Amniotic epithelial cell (primary cell): ENCODE results near the gene GPHB5.
"Not testable (repeated sequence)": the region's sequence is repeated elsewhere in the genome, so short reads cannot be mapped to it uniquely, and the experiment has no call there.

Experiments used
- DNase-seq: peaks from one replicate; pipeline ENCODE4 v3.0.0-alpha.2; 2010; ENCODE audit warnings: low read depth

GPHB5 gene

DNA sequence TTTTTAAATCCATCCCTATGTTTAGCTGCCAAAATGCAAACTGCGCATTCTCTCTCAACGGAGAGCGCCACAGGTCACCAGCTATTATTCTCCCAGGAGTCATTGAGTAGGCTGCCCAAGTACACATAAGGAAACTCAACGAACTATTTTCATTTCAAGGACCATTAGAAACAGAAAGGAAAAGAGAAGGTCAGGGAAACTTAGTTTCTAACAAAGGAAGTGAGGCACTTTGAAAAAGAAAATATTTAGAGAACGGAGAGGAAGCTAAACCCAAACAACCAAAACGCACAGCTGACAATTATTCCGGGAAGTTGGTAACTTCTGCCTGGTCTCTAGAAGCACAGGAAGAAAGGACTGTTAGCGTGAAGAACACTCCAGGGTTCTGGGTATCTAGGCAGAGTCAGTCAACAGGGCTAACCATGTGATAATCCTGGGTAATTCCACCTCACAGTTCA lies 23.5 kb downstream of the GPHB5 start:
- no peak for DNase-seq

DNA sequence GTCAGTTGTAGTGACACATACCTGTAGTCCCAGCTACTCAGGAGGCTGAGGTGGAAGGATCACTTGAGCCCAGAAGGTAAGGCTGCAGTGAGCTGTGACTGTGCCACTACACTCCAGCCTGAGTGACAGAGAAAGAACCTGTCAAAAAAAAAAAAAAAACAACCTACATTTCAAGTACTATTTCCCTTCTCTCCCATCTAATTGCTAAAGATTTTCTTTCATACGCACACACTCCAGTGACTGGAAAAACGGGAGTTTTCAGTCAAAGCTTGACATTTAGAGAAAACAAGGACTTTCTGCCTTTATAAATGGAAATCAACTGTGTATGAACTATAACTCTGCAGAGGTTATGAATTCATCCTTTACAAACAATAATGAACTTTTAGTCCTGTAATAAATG lies 25.9 kb downstream of the GPHB5 start:
- no peak for DNase-seq

DNA sequence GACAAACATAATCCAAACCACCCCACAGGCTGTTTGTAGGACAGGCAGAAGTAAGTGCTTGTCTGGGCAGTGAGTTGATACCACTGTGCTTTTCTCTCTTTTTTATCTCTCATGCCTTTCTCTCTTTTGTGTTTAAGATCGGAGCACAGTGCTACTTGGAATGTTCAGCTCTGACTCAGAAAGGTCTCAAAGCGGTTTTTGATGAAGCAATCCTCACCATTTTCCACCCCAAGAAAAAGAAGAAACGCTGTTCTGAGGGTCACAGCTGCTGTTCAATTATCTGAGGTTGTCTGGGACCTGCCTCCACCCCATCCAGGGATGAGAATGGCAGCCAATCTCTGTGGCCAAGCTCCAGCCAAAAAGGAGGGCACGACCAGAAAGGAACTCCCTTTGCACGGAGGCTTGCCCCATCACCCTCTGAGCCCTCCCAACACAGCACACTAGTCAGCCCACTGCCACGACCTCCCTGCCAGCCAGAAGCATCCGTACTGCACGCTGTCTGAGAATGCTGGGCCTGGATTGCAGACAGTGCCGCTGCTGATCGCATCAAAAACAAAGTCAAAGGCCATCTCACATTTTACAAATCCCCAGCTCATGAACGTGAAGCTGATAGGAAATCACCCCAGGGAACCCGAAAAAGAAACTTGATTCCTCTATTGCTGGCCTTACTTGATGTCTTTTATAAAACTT lies 27.8 kb downstream of the GPHB5 start:
- DNase-seq, result peak; percentile 71

DNA sequence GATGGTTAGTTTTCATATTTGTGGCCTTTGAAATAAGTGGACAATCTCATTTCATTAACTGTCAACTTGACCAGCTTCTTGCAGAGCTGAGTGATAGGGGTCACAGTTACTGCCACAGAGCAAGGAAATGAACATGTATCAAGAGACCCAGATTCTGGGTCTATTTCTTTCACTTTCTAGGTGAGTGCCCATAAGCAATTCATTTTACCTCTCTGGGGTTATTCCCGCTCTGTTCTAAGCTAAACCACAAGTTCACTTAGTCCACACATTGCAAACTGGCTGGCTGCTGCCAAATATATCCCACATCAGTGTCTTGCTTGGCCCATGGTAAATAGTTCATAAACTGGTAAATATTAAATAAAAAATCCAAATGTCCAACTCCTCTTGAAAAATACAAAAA lies 29.9 kb downstream of the GPHB5 start:
- DNase-seq, result no peak

DNA sequence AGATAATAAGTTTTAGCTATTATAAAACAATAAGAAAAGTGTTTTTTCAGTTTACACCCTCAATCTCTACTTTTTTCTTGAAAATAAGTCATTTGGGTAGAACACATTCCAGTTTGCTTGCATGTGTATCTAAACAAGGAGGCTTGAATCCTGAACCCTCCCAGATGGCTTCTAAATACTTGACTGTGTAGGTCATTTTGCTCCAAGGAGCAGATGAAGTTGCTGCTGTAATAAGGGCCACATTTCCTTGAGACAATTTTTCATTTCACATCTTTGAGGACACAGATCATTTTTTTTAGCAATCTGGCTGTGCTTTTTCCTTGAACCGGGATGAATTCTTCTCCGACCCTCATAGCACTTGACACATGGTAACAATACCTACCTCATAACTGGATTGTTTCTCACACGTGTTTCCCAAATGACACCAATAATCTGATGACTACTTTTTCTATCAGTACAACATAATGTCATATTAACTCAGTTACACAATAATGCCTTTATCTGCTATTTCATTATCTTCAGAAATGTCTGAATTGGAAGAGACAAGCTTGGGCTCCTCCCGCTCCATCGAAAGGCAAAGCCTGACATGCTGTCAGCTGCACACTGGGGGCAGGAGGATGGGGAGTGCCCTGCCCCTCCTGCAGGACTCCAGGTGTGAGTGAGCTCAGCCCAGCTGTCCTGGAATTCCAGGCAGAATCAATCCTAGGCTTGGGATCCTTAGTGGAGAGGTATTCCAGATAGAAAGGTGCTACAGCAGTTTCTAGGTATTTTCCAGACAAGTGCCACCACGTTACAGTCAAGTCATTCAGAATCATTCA lies 30.9 kb downstream of the GPHB5 start:
- peak; percentile 18 for DNase-seq

DNA sequence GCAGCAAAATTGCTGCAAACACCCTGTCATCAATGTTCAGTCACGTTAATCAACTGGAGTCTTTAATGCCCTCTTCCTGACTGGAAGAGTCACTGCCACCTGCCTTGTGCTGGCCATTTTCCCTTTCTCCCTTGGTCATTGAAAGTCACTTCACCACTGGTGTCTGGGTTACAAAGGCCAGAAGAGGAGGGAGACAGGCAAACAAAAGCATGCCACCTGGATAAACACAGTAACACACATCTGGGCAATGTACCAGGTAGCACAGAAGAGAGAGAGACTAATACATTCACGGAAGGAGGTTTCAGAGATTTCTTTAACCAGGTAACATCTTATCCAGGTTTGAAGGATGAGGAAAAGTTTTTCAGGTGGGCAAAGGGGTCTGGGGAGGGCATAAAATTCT lies 32.7 kb downstream of the GPHB5 start:
- no peak for DNase-seq

DNA sequence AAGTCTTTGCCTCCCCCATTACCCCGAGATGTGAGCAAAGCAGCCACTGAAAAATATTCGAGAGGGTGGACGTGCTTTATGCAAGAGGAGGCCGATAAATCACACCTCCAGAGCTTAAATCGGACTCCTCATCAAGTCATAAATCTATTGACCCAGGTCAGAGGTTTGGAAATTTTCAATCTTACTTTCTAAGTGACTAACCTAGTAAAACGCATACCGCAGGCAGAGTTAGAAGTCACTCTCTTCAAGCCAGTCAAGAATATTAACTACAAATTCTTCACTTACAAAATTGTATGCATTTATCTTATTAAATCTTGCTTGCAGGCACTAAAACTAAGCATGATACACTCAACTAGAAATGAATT lies 34.9 kb downstream of the GPHB5 start:
- peak; percentile 18 for DNase-seq

DNA sequence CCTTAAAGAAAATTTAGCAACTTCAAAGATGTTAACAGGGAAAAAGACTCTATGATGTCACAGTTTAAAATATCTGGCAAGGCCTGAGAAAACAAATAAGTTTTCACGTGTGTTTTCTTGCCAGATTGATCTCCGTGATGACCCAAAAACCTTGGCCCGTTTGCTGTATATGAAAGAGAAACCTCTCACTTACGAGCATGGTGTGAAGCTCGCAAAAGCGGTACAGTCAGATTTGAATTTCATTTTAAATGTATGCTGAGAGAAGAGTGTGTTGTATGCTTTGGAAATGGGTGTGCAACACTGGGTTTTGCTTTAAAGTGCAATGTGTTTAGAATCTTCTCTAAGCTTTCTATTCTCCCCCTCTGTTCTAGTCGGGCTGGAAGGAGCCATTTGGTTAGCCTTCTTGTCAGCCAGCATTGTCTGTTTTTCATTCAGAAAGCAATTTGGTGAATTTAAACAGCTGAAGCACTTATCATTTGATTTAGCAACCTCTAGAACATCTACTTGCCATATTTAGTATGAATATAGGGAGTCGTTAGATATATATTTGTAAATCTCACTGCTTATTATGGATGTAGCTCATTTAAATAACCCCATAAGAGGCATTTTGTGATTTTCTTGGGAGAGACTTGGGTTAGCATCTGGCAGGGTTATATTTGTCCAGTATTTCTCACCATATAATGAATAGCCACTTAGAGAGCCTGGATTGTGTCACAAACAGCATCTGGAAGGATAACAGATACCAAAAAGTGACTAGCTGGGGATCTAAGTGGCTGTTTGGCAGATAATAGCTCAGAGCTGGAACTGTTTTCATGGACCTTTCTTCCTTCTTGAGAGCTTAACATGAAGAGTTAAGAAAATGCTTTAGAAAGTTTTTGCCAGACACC lies 35.5 kb downstream of the GPHB5 start:
- no peak for DNase-seq

DNA sequence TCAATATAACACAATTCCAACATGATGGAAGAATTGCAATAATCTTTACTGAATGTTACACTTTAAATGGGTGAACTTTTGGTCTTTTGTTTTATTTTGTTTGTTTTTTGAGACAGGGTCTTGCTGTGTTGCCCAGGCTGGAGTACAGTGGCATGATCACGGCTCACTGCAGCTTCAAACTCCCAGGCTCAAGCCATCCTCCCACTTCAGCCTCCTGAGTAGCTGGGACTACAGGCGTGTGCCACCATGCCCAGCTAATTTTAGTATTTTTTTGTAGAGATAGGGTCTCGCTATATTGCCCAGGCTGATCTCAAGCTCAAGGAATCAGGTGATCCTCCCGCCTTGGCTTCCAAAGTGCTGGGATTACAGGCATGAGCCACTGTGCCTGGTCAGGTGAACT lies 38.8 kb downstream of the GPHB5 start:
- DNase-seq, result not testable (repeated sequence)

DNA sequence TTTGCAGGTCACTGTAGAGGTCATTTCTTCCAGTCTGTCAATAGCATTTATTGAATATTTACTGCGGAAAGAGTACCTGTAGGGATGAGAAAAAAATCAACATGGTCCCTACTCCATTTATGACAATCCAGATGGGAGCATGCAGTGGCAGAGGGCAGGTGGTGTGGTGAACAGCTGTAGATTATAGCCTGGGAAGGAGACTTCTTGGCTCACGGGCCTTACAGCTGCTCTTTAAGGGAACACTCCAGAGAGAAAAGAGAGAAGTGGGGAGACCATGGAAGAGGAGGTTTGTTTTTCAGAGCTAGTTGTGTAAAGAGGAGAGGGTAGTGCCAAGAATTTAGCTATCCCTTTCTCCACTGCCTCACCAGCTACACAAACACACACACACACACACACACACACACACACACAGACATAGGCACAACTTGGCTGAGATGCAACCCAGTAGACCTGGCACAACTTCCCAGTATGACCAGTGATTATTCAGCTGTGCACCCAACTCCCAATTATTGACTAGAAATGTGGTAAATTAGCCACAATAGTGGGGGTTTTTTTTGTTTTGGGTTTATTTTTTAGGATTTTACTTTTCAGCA lies 41.0 kb downstream of the GPHB5 start:
- no peak for DNase-seq

DNA sequence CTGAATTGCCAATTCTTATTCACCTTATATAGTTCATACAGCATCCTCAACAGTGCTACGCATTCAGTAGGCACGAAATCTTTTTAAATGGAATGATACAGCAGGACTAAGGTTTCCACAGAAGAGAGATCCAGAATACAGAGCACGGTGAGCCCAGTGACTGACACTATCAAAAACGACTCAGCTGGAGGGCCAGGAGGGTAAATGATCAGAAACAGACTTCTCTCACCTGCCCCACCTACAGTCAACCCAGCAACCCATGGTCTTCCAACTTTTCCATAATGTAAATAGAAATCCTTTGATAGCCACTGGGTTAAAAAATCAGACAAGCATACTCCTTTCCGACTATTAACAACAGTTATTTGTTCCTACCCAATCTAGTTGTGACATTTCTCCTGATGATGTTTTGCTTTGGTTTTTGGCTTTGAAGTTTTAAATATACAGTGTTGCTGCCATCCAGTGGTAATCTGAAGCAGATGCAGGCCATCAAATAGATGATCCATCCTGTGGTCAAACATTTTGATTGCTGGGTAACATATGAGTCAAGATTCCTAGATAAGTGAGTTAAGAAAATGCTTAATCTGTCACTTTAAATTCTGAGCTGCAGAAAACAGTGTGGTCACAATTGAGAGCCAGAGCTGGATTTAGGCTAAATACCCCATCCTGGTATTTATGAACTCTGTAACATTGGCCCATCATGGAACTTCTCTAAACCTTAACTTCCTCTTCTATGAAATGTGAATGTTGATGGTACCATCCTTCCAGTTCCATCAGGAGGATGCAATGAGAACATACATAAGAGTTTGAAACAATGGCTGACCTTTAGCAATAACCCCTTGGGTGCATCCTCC lies 42.0 kb downstream of the GPHB5 start:
- peak; percentile 63 for DNase-seq

DNA sequence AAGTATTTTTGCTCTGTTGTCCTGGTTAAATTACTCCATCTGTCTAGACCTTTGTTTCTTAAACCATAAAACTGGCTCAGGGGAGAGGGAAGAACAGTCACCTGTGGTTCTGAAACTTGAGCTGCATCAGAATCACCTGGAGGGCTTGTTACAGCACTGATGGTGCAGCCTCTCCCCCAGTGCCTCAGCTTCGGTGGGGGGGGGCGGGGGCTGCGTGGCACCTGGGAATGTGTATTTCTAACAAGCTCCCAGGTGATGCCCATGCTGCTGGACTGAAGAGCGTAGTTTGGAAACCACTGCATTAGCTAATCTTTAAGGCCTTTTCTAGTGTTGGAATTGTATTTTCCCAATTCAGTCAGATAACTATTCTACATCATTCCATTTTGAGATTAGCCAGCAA lies 42.7 kb downstream of the GPHB5 start:
- no peak for DNase-seq

DNA sequence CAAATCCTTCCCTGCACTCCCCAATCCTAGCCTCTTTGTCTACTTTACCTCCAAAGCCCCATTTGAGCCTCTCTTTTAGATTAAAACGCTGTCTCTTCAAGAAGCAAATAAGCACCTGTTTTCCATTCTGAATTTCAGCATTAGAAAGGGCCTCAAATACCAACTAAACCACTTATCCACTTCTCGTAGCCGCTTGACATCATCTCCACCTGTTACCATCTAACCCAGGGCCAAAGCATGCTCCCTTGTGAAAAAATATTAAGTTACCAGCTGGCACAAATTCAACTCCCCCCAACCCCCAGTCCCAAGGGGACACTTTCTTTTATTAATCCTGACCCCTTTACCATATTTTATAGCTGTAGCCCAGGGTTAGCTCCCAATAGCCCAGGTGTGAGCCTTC lies 43.1 kb downstream of the GPHB5 start:
- DNase-seq, result no peak

DNA sequence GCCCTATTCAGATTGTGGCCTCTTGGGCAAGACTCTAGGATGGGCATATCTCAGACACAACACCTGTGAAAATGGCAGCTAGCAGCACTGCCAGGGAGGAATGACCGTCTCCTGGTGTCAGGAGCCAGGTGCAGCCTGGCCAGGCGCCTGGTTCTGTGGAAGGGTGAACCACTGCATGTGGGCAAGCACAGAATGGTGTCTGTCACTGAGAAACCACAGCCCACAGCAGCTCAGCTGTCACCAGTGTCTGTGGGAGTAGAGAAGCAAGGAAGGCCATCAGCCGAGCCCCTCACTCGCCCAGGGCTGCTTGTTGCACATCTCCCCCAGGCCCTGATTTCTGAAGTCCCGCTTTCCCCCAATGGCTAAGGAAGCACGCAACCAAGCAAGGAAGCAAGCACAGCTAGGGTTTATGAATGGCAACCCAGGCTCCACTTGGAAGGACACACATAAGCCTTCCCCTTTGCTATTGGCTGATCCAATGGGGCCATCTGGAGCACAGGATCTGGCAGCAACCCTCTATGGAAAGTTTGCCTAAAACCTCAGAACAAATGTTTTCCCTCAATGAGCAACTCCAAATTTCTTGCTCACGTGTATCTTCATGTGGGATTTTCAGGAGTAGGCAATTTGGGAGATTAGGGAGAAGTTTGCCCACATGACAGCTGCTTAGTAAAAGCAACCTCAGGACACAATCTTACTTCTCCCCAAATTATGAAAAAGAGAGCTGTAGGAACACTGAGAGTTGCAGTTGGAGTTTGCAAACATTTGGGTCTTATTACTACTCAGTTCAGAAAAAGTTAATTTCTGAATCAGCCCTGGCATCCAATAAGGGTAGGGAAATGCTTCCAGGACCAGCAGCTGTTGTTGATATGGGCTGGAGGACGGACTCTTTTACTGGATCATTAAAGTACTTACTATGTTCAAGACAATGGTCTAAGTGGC lies 44.7 kb downstream of the GPHB5 start:
- DNase-seq, result no peak

DNA sequence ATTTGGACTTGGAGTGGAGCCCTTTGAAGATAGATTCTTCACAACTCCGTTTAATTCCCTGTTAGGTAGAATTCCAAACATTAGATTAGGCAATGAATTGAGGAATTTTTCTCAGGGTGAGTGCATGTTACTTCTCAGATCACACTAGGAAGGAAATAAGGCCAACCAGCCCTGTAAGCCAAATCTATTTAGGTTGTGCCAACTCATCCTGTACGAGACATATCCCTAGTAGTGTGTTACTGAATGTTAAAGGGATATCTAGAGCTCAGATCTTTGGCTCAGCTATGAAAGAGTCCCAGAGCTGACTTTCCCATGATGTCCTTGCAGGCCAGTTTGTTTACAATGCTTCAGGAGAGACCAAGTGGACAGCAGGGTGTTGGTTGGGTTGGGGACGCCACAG lies 45.6 kb downstream of the GPHB5 start:
- no peak for DNase-seq

DNA sequence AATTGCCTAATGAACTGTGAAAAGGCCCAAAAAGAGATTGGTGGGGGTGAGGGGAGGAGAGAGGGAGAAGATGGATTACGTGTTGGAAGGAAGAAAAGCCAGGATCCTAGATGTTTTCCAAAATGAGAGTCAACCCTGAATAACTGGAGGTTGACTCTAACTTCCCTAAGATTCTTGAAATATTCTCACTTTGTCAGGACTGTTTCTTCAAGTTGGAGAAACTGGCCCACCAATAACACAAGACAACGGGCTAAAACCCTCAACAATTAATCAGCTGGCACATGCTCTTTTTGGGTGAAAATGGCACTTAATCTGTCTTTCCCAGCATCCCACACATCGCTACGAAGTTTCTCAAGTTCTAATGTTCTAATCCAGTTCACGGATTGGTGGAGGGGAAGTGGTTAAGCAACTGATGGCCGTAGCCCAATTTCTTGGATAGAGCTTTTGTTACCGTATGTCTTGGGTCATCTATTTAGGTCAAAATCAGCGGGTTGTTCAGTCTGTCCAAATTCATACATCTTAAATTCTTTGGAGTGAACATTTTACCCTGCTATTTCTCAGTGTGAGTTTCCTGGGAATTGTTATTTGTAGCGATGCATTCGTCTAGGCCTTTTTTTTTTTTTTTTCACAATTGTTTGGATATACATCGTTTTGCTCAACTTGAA lies 49.0 kb downstream of the GPHB5 start:
- no peak for DNase-seq

DNA sequence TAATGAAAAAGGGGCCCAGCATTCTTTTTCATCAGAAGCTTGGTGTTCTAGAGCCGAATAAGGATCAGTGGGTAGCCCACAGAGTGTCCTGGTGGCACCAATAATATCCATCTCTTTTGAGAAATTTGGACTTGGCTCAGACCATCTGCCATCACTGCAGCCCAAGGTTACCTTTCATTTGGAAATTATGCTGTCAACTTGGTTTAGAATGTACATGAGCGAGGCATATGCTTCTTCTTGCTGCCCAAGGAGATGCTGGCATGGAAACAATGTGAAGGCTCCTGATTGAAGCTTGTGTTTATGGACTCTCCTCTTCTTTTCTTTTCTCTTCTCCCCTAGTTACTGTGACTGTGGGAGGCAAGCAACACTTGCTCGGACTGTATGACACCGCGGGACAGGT lies 50.0 kb downstream of the GPHB5 start:
- no peak for DNase-seq

DNA sequence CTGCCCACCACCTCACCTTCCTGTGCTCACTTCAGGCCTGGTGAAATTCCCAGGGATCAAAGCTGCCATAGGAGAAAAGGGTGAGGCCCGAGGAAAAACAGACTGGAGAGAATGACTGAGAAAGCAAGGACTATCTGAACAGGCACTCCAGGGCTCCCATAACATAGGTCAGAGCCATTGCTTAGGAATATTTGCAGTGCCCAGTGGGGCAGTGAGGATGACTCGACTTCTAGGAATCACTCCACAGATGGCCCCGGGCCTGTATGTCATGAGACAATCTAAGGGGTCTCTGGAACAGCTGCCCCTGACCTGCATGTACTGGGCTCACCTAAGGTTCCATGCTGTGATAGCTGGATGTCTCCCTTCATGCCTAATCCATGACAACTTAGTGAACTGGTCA lies 51.6 kb downstream of the GPHB5 start:
- DNase-seq, result no peak

DNA sequence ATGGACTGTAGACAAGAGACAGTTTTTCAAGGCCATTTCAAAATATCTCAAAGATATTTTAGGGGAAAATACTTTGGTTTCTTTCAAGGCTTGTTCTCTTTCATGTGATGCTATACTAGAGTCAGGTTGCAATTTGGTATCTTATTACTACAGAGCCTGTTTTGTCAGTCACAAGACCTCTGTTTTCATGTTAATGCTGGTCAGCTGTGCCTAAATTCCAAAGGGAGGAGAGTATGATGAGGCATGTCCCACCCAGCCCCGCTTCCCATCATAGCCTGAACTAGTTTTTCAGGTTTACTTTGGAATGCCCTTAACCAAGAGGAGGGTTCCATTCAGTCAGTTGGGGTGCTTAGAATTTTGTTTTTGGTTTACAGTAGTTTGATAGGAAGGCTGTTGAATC lies 52.6 kb downstream of the GPHB5 start:
- no peak for DNase-seq
